Activated T-helper 9 cell treated with anti-CD3 and anti-CD28 coated beads, Interleukin-2, amount 50 U/mL, for 16 hours (primary cell): ENCODE results near the gene TMEM273.

ENCODE experiments used
- DNase-seq: peaks from one replicate; pipeline ENCODE4 v3.0.0-alpha.2; 2020; ENCODE audit warnings: low read depth

The TMEM273 gene

GRCh38 chr10:49140304-49141177 lies 47.6 kb downstream of the TMEM273 start:
- DNase-seq: no peak

GRCh38 chr10:49139846-49140195 lies 48.4 kb downstream of the TMEM273 start:
- DNase-seq: no peak

- no peak for DNase-seq
Observed at GRCh38 chr10:49139028-49139845, 49.0 kb downstream of the TMEM273 start.

DNA sequence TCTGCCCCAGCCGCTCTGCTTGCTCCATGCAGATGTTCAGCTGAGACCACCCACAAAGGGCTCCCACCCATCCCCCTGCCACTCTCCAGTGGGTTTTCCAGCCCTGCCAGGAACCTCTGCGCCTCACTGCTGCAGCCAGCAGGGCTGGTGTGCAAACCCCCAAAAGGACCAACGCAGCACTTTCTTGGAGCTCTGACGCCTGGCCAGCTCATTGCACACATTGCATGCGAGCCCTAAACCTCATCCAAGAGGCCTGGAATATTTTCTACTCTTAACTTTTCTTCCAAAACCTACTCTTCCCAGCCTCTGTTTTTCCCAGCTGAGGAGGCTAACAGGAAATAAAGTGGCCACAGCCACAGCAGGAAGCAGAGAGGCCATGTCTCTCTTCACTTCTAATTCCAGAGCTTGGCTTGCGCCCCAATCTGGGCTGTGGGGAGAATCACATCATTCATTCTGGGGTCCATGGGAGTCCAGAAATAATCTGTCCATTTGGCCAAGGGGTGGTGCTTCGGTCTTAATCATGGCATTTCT lies 49.8 kb downstream of the TMEM273 start:
- no peak for DNase-seq

DNA sequence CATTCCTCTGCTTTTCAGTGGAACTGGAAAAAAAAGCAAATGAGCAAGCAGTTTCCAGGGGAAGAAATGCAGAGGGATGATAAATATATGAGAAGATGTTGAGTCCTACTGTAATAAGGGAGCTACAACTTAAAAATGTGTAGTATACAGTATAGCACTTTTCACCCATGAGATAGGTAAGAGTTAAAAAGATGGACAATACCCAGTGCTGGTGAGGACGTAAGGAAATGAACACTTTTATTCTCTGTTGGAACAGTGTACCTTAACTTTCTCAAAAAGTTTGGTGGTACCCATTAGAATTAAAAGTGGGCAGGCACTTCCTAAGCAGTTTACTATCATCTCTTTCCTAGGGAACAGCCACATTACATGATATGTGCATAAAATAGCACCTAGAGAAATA lies 51.7 kb downstream of the TMEM273 start:
- no peak for DNase-seq

GRCh38 chr10:49135575-49136313 lies 52.4 kb downstream of the TMEM273 start:
- no peak for DNase-seq

DNA sequence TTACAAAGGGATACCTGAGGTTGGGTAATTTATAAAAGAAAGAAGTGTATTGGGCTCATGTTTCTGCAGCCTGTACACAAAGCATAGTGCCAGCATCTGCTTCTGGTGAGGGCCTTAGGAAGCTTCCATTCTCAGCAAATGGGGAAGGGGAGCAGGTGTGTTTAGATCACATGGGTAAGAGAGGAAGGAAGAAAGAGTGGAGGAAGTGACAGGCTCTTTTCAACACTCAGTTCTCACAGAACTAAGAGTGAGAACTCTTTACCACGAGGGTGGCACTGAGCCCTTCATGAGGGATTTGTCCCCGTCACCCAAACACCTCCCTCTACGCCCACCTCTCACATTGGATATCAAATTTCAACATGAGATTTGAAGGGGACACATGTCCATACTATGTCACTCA lies 53.9 kb downstream of the TMEM273 start:
- no peak for DNase-seq

GRCh38 chr10:49133706-49134248 lies 54.4 kb downstream of the TMEM273 start, which contains the start of gene FAM170B:
FAM170B (minus strand) TSS chr10:49134021; CDS start chr10:49133918, 103 bp downstream.
- no peak for DNase-seq

- DNase-seq: no peak
Observed at GRCh38 chr10:49132362-49132737, 55.8 kb downstream of the TMEM273 start.

GRCh38 chr10:49131507-49132361 lies 56.5 kb downstream of the TMEM273 start:
- no peak for DNase-seq

DNA sequence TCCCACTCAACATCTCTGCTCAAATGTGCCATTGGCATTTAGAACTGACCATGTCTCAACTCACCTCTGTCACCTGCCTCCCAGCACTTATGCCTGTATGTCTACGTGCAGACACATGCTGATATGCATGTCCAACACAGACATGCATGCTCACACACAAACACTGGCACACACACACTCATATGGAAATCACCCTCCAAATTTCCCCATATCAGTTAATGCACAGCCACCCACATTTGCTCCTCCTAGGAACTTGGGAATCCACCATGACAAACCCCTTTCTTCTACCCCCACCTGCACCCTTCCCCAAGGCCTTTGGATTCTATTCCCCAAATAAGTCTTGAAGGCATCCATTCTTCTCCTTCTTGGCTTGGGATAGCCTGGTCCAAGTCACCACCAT lies 58.8 kb downstream of the TMEM273 start:
- no peak for DNase-seq

DNA sequence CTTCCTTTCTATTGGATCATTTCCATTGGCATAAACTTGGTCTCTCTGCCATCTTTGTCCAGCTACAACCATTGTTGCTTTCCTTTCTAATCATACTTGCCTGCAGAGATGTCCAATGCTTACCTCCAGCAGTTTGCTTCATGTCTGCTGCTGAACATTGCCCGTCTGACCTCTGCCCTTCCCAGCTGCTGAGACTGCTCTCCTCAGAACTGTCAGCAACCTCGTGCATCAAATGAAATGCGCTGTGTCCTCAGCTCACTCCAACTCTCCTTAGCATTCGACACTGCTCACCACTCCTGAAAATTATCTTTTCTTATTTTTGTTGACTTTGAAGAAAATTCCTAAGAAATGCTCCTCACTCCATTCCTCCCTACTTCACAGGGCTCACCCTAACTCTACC lies 59.3 kb downstream of the TMEM273 start:
- no peak for DNase-seq

DNA sequence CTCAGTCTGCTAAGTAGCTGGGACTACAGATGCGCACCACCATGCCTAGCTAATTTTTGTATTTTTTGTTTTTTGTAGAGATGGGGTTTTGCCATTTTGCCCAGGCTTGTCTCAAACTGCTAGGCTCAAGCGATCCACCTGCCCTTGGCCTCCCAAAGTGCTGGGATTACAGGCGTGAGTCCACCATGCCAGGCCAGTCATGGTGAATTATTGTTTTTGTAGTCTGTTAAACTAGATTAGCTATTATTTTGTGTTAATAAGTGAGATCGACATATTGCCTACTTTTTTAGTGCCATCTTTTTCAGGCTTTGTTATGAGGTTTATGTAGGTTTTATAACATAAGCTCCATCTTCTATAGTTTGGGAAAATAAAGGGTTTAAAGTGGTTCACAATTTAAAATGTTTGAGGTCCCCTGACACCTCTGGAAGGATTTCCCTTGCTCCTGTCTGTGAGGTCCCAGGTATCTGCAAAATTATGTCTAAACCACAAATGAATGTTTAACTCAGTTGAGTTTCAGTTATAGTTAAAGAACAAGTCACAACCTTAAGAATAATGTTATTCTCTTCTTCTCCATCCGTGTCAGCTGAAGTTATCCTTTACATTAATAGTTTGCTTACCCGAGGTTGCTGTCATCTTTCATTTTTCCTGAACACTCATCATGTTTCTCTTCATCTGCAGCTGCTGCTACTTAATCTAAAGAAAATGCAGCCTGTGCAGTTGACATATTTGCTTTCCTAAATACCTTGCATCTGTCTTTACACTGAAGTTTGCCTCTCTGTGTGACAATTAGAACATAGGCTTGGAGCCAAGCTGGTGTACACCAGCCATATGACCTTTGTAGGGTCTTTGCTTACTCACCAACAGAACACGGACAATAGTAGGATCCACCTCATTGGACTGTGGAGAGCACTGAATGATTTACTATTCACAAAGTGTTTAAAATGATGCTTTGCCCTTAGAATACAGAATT lies 63.9 kb downstream of the TMEM273 start:
- DNase-seq: no peak

- DNase-seq: no peak
Observed at GRCh38 chr10:49120911-49121310, 67.3 kb downstream of the TMEM273 start.

GRCh38 chr10:49119746-49120145 lies 68.4 kb downstream of the TMEM273 start:
- DNase-seq: no peak

- no peak for DNase-seq
Observed at GRCh38 chr10:49118430-49119074, 69.6 kb downstream of the TMEM273 start.

DNA sequence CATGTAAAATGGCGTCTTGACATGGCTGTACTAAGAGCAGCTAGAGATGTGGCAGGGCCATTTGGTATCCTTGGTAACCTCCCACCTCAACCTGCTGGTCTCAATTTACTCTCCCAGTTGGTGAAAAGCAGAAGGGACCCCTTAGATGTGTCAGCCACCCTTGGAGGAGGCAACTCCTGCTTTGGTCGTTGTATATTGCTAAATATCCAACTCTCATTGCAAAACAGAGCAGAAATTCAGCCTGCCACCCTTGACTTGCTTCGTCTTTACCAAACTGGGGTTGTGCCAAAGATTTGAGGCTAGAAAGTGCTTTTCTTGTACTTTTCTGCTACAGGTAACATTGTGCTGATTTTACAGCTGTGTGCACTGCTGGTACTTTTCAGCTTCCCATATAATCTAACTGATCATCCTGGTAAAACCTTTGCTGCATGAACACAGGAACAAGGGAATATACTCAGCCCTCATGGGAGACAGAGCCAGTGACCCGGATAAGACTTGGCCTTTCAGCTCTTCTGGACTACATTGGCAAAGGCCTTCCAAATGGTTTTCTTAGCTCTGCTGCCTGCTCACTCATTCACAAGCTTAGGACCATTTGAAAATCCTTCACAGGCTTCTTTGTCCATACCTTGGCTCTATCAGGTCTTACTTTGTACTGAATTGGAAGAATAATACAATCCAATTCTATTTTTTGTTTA lies 70.7 kb downstream of the TMEM273 start:
- DNase-seq: no peak

DNA sequence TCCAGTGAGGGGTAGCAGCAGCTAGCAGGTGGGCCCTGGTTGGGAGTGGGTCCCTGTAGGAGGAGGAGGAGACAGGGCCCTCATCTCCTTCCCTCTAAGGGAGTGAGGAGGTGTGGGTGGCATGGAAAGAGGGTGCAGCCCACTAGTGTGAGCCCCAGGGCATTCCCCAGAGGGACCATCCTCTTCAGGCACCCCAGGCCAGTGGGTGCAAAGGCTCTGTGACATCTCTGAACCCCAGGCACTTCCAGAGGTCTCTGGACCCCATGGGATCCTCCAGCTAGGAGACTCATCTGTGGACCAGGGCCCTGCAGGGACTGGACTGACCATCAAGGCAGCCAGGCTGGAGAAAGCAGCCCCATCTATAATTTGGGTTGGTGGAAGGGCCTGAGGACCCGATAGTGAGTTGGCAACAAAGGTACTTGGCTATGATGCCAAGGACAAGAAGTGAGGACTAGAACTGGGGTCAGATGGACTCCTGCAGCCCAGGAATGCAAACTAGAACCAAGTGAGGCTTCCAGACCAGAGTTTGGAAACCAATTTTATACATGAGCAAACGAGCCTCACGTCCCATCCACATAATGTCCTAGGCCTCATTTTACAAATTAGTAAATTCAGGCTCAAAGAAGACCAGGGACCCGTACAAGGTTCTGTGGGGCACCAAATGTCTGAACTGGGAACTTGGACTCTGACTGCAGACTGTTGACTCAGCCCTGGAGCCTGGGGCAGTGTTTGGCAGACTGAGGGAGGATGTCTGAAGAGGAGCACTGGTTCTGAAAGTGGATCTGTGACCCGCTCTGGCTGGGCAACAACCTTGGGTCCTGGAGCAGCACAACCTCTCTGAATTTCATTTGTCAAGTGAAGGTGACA lies 71.4 kb downstream of the TMEM273 start:
- no peak for DNase-seq
